H9 (cell line): ENCODE results near the gene ZNF264. TPM values are rescaled to one million over a fixed set of nuclear protein-coding genes. Genes with fewer than 3 reads are reported as not detected.

Experiments
- DNase-seq: peaks from one replicate; pipeline ENCODE4 v3.0.0-alpha.2; 2017
- H2AFZ ChIP-seq: one replicate; pipeline ENCODE4 v1.6.1; 2013; ENCODE audit warnings: mild to moderate bottlenecking, low read length, control low read depth, moderate library complexity
- H2AK5ac ChIP-seq: 2 replicates; pipeline ENCODE4 v1.6.1; 2013; ENCODE audit warnings: low read length, control low read depth, mixed read lengths; ENCODE audit not compliant: insufficient read length
- H2BK120ac ChIP-seq: one replicate; pipeline ENCODE4 v1.6.1; 2013; ENCODE audit warnings: low read depth, mild to moderate bottlenecking, low read length, control low read depth, inconsistent platforms; ENCODE audit not compliant: poor library complexity, severe bottlenecking
- H2BK12ac ChIP-seq: 2 replicates; pipeline ENCODE4 v1.6.1; 2013; ENCODE audit warnings: low read length, control low read depth, mixed read lengths, low read depth; ENCODE audit not compliant: insufficient read length
- H2BK15ac ChIP-seq: 2 replicates; pipeline ENCODE4 v1.6.1; 2013; ENCODE audit warnings: low read depth, low read length, control low read depth
- H2BK20ac ChIP-seq: one replicate; pipeline ENCODE4 v1.6.1; 2013; ENCODE audit warnings: low read depth, mild to moderate bottlenecking, low read length, control low read depth, inconsistent platforms; ENCODE audit not compliant: poor library complexity, severe bottlenecking
- H2BK5ac ChIP-seq: 2 replicates; pipeline ENCODE4 v1.6.1; 2013; ENCODE audit warnings: low read length, control low read depth, mixed read lengths; ENCODE audit not compliant: insufficient read length
- H3K14ac ChIP-seq: 2 replicates; pipeline ENCODE4 v1.6.1; 2013; ENCODE audit warnings: low read length, control low read depth; ENCODE audit not compliant: insufficient read depth
- H3K18ac ChIP-seq: 2 replicates; pipeline ENCODE4 v1.6.1; 2013; ENCODE audit warnings: low read depth, mild to moderate bottlenecking, mixed read lengths, low read length, control low read depth; ENCODE audit not compliant: insufficient read length
- H3K23ac ChIP-seq: 2 replicates; pipeline ENCODE4 v1.6.1; 2013; ENCODE audit warnings: low read length, control low read depth, mixed read lengths, low read depth; ENCODE audit not compliant: insufficient read length
- H3K23me2 ChIP-seq: 2 replicates; pipeline ENCODE4 v1.6.1; 2013; ENCODE audit warnings: low read depth, mild to moderate bottlenecking, mixed read lengths, low read length, control low read depth; ENCODE audit not compliant: insufficient read length, poor library complexity, severe bottlenecking
- H3K27ac ChIP-seq: 2 replicates; pipeline ENCODE4 v1.5.1; 2013; ENCODE audit warnings: low read length, control low read depth, mixed read lengths, low read depth; ENCODE audit not compliant: insufficient read length
- H3K27me3 ChIP-seq: 2 replicates; pipeline ENCODE4 v1.6.1; 2013; ENCODE audit warnings: low read length, control low read depth, inconsistent platforms; ENCODE audit not compliant: insufficient read depth
- H3K4ac ChIP-seq: 2 replicates; pipeline ENCODE4 v1.6.1; 2013; ENCODE audit warnings: low read depth, mild to moderate bottlenecking, control low read depth, inconsistent platforms, low read length, moderate library complexity
- H3K4me1 ChIP-seq: 2 replicates; pipeline ENCODE4 v1.6.1; 2013; ENCODE audit warnings: low read length, control low read depth, inconsistent platforms; ENCODE audit not compliant: insufficient read depth
- H3K4me2 ChIP-seq: 2 replicates; pipeline ENCODE4 v1.6.1; 2013; ENCODE audit warnings: low read length, control low read depth, mixed read lengths; ENCODE audit not compliant: insufficient read length, insufficient read depth
- H3K56ac ChIP-seq: 2 replicates; pipeline ENCODE4 v1.6.1; 2013; ENCODE audit warnings: low read depth, mild to moderate bottlenecking, mixed read lengths, low read length, control low read depth; ENCODE audit not compliant: insufficient read length
- H3K79me1 ChIP-seq: 2 replicates; pipeline ENCODE4 v1.6.1; 2013; ENCODE audit warnings: low read depth, mild to moderate bottlenecking, moderate library complexity, low read length, control low read depth, inconsistent platforms; ENCODE audit not compliant: insufficient read depth, poor library complexity, severe bottlenecking
- H3K79me2 ChIP-seq: 2 replicates; pipeline ENCODE4 v1.6.1; 2013; ENCODE audit warnings: low read length, control low read depth, inconsistent platforms; ENCODE audit not compliant: insufficient read depth
- H3K9ac ChIP-seq: 2 replicates; pipeline ENCODE4 v1.6.1; 2013; ENCODE audit warnings: low read length, control low read depth, mixed read lengths; ENCODE audit not compliant: insufficient read length; ENCODE audit errors: extremely low read depth
- H3K9me3 ChIP-seq: one replicate; pipeline ENCODE4 v1.6.1; 2013; ENCODE audit warnings: low read depth, low read length, inconsistent platforms; ENCODE audit not compliant: control insufficient read depth
- H3T11ph ChIP-seq: one replicate; pipeline ENCODE4 v1.6.1; 2013; ENCODE audit warnings: mild to moderate bottlenecking, low read length, control low read depth, inconsistent platforms
- H4K20me1 ChIP-seq: one replicate; pipeline ENCODE4 v1.6.1; 2013; ENCODE audit not compliant: control insufficient read depth, insufficient read length, insufficient read depth
- H4K5ac ChIP-seq: 2 replicates; pipeline ENCODE4 v1.6.1; 2013; ENCODE audit warnings: low read depth, mild to moderate bottlenecking, mixed read lengths, low read length, control low read depth; ENCODE audit not compliant: insufficient read length
- H4K8ac ChIP-seq: replicated peaks from 2 replicates; pipeline ENCODE4 v1.6.1; 2013; ENCODE audit warnings: low read length, control low read depth, mixed read lengths, low read depth; ENCODE audit not compliant: insufficient read length
- H4K91ac ChIP-seq: 2 replicates; pipeline ENCODE4 v1.6.1; 2013; ENCODE audit warnings: low read depth, mild to moderate bottlenecking, moderate library complexity, mixed read lengths, low read length, control low read depth; ENCODE audit not compliant: insufficient read length
- H3K27ac Mint-ChIP-seq, 3 experiments: 2 replicates in 2 of 3; 3 replicates in 1 of 3; pipeline ENCODE4 v1.8.0; 2020 to 2021; ENCODE audit warnings: mixed read lengths in 3 of 3, mild to moderate bottlenecking in 1 of 3, moderate library complexity in 1 of 3
- H3K27me3 Mint-ChIP-seq: 2 replicates; pipeline ENCODE4 v1.8.0; 2021; ENCODE audit warnings: low read depth, mild to moderate bottlenecking, moderate library complexity, mixed read lengths
- H3K36me3 Mint-ChIP-seq, 3 experiments: 2 replicates in 2 of 3; 3 replicates in 1 of 3; pipeline ENCODE4 v1.8.0; 2020 to 2021; ENCODE audit warnings: low read depth in 3 of 3, mixed read lengths in 3 of 3; ENCODE audit not compliant: insufficient read depth in 1 of 3
- H3K4me1 Mint-ChIP-seq, 2 experiments: 2 replicates each; pipeline ENCODE4 v1.8.0; 2020; ENCODE audit warnings: mixed read lengths in 2 of 2
- H3K4me3 Mint-ChIP-seq, 2 experiments: 2 replicates in 1 of 2; 3 replicates in 1 of 2; pipeline ENCODE4 v1.8.0; 2020 to 2021; ENCODE audit warnings: mild to moderate bottlenecking in 2 of 2, mixed read lengths in 2 of 2, moderate library complexity in 1 of 2
- H3K9me3 Mint-ChIP-seq, 2 experiments: 2 replicates in 1 of 2; 3 replicates in 1 of 2; pipeline ENCODE4 v1.8.0; 2020; ENCODE audit warnings: mild to moderate bottlenecking in 2 of 2, mixed read lengths in 2 of 2, moderate library complexity in 1 of 2
- CTCF ChIP-seq: fragments of 200-600 bp; sonication (generic); conservative IDR thresholded peaks from 3 replicates; pipeline ENCODE4 v1.8.0; 2021; ENCODE audit warnings: antibody characterized with exemption, mild to moderate bottlenecking
- WGBS: extraction: QIAGEN DNeasy Blood & Tissue Kit; methylation state at CpG from one replicate; pipeline ENCODE4 v1.1.7; 2013; ENCODE audit warnings: missing lambda C conversion rate, low lambda C conversion rate, mixed read lengths; ENCODE audit not compliant: insufficient read length; ENCODE audit errors: extremely low coverage; 5-methylcytosine and 5-hydroxymethylcytosine counted together
- total RNA-seq: library from RNA; stranded (reverse); gene quantifications from 2 replicates; pipeline ENCODE4 v1.2.1, GENCODE V29; 2021

ZNF264 gene
- total RNA-seq, 1 experiment from 2014 or later = 25.3 TPM

DNA sequence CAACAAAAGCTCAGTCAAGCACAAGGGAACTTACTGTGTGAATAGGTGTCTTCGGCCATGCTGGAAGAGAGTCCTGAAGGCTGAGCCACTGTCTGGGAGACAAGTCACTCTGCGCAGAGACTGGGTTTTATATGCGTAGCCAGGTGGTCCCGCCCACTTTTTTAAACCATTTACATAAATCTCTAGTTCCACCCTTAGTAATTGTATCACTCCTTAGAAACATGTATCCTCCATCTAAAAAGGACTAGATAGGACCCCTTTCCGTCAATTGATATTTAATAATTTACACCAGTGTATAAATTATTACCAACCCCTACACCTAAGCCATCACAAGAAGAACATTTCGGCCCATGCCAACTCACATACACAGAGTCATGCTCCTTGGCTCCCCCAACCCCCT lies 23.9 kb upstream of the ZNF264 start, which contains the start of gene DUXA:
DUXA (minus strand) TSS at position 101 of the 400 bp plus-strand sequence; CDS start at position 59, 42 bp downstream.
- H3K9me3 Mint-ChIP-seq = peaks cover 50 to 51% of the 10 kb centered on the region in 2 experiments
- H3K79me2 ChIP-seq = no peaks in the 10 kb centered on the region
- no peak within 1 kb of the TSS for H4K91ac ChIP-seq
- peaks cover 17% of the 10 kb centered on the region for H3K9me3 ChIP-seq
- H3K56ac ChIP-seq = no peak within 1 kb of the TSS
- no peak within 1 kb of the TSS for H3K14ac ChIP-seq
- DNase-seq = no peak
- no peak within 1 kb of the TSS for H2BK12ac ChIP-seq
- WGBS = no CpG with 5 or more reads among the region's 6 CpGs
- no peak within 1 kb of the TSS for H2AK5ac ChIP-seq
- H3K79me1 ChIP-seq = no peaks in the 10 kb centered on the region
- H2AFZ ChIP-seq = no peak within 1 kb of the TSS
- no peak within 1 kb of the TSS for H3K27ac ChIP-seq
- H3K9ac ChIP-seq = no peak within 1 kb of the TSS
- H2BK120ac ChIP-seq = no peak within 1 kb of the TSS
- no peak within 1 kb of the TSS for H3K4me3 Mint-ChIP-seq
- H3K27me3 Mint-ChIP-seq = peaks cover 3% of the 10 kb centered on the region
- H3K4me1 Mint-ChIP-seq = peaks cover 0 to 2% of the 10 kb centered on the region in 2 experiments; a peak in 2 of 4 replicates
- no peak within 1 kb of the TSS for H3T11ph ChIP-seq
- no peak within 1 kb of the TSS for H2BK5ac ChIP-seq
- no peaks in the 10 kb centered on the region for H3K27me3 ChIP-seq
- no peak within 1 kb of the TSS for H2BK15ac ChIP-seq
- no peak within 1 kb of the TSS for H4K8ac ChIP-seq
- H3K23me2 ChIP-seq = no peaks in the 10 kb centered on the region
- no peak within 1 kb of the TSS for H3K27ac Mint-ChIP-seq
- no peak within 1 kb of the TSS for H2BK20ac ChIP-seq
- H4K5ac ChIP-seq = no peak within 1 kb of the TSS
- peaks cover 0 to 17% (median 7%) of the 10 kb centered on the region in 3 experiments; a peak in 6 of 7 replicates for H3K36me3 Mint-ChIP-seq
- no peak within 1 kb of the TSS for H3K4ac ChIP-seq
- no peaks in the 10 kb centered on the region for H4K20me1 ChIP-seq
- TF ChIP-seq CTCF = no peak
- no peaks in the 10 kb centered on the region for H3K4me1 ChIP-seq
- no peak within 1 kb of the TSS for H3K23ac ChIP-seq
- H3K4me2 ChIP-seq = no peak within 1 kb of the TSS
- H3K18ac ChIP-seq = no peak within 1 kb of the TSS
